ENCODE measurements around the gene TAS2R1. TPM values are rescaled to one million over a fixed set of nuclear protein-coding genes. Genes with fewer than 3 reads are reported as not detected.

The TAS2R1 gene
- polyA plus RNA-seq, 1 of the 3 experiments (the other 2 are of a cell fraction) = not detected

DNA sequence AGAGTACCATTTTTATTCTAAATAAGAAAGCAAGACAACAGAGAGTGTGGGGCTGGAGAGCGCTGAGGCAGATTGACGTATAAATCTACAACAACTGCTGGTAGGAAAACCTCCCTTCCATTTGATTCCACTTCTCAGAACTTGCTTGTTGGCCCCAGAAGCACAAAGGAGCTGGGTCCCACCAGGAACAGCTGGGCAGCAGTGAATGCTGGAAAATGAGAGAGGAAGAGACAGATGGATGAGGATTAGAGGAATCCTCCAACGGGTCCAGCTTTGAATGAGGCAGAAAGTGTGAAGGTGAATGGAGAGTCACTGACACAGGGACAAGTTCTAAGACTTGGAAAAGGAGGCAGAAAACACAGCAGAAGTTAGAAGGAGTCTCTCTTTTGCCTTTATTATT lies 14.8 kb downstream of the TAS2R1 start:
- Histone ChIP-seq H4K20me1 (ENCODE audit: insufficient read depth) (no peaks in the 10 kb centered on the region), H3K4me2 (no peak overlapping the region), H3K9me2 (no peaks in the 10 kb centered on the region), H3K79me2 (ENCODE audit: insufficient read depth) (no peaks in the 10 kb centered on the region), H3K9me3 (no peaks in the 10 kb centered on the region), H3K4me3 (ENCODE audit: low read depth in 2 of 2, low read length in 1 of 2) (no peak overlapping the region), H3K9ac (no peak overlapping the region), H2AFZ (ENCODE audit: low read depth) (no peak overlapping the region), H3K27me3 (ENCODE audit: insufficient read depth) (no peaks in the 10 kb centered on the region), H3F3A (replicated peaks; ENCODE audit: insufficient read depth) (no peaks in the 10 kb centered on the region), H3K4me1 (ENCODE audit: control insufficient read depth in 1 of 2, insufficient read depth in 2 of 2, low read depth in 1 of 2, low read length in 1 of 2) (peaks cover 0 to 6% of the 10 kb centered on the region in 2 experiments; a peak in 1 of 4 replicates), H3K27ac (ENCODE audit: low read depth in 2 of 2, low read length in 1 of 2) (no peak overlapping the region), H3K36me3 (replicated peaks in 1 of 2; ENCODE audit: control insufficient read depth in 1 of 2, insufficient read depth in 2 of 2, low read length in 1 of 2) (no peaks in the 10 kb centered on the region)
- TF ChIP-seq YY1 (IDR thresholded peaks at IDR 0.05; ENCODE audit: low read depth) (no peak), TCF12 (IDR thresholded peaks at IDR 0.05) (no peak), MEF2A (IDR thresholded peaks at IDR 0.05; ENCODE audit: borderline replicate concordance, low read depth) (no peak), MXI1 (IDR thresholded peaks at IDR 0.05; ENCODE audit: low read depth, low read length) (no peak), RFX5 (IDR thresholded peaks at IDR 0.05; ENCODE audit: low read length) (no peak), NFIC (IDR thresholded peaks at IDR 0.05; ENCODE audit: borderline replicate concordance) (no peak), RAD21 (IDR thresholded peaks at IDR 0.05; ENCODE audit: low read length) (no peak), RXRA (IDR thresholded peaks at IDR 0.05; ENCODE audit: borderline replicate concordance, low read depth) (no peak), TAF1 (IDR thresholded peaks at IDR 0.05; ENCODE audit: borderline replicate concordance, low read depth, low read length) (no peak), SIN3A (IDR thresholded peaks at IDR 0.05; ENCODE audit: borderline replicate concordance, low read depth, low read length) (no peak), CHD2 (IDR thresholded peaks at IDR 0.05; ENCODE audit: low read length, partially characterized antibody) (no peak), JUND (IDR thresholded peaks at IDR 0.05) (no peak), EP300 (IDR thresholded peaks at IDR 0.05; ENCODE audit: borderline replicate concordance in 1 of 2, low read depth in 1 of 2, low read length in 1 of 2) (no peak)
- TF ChIP-seq, protein P1, sequence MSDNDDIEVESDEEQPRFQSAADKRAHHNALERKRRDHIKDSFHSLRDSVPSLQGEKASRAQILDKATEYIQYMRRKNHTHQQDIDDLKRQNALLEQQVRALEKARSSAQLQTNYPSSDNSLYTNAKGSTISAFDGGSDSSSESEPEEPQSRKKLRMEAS (IDR thresholded peaks at IDR 0.05; ENCODE audit: low read depth) = no peak
- TF ChIP-seq, protein P2, sequence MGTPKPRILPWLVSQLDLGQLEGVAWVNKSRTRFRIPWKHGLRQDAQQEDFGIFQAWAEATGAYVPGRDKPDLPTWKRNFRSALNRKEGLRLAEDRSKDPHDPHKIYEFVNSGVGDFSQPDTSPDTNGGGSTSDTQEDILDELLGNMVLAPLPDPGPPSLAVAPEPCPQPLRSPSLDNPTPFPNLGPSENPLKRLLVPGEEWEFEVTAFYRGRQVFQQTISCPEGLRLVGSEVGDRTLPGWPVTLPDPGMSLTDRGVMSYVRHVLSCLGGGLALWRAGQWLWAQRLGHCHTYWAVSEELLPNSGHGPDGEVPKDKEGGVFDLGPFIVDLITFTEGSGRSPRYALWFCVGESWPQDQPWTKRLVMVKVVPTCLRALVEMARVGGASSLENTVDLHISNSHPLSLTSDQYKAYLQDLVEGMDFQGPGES (IDR thresholded peaks at IDR 0.05; ENCODE audit: low read depth, low read length) = no peak
- TF ChIP-seq, protein P3, sequence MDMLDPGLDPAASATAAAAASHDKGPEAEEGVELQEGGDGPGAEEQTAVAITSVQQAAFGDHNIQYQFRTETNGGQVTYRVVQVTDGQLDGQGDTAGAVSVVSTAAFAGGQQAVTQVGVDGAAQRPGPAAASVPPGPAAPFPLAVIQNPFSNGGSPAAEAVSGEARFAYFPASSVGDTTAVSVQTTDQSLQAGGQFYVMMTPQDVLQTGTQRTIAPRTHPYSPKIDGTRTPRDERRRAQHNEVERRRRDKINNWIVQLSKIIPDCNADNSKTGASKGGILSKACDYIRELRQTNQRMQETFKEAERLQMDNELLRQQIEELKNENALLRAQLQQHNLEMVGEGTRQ (IDR thresholded peaks at IDR 0.05; ENCODE audit: borderline replicate concordance, low read depth, low read length) = no peak
- TF ChIP-seq, protein P4, sequence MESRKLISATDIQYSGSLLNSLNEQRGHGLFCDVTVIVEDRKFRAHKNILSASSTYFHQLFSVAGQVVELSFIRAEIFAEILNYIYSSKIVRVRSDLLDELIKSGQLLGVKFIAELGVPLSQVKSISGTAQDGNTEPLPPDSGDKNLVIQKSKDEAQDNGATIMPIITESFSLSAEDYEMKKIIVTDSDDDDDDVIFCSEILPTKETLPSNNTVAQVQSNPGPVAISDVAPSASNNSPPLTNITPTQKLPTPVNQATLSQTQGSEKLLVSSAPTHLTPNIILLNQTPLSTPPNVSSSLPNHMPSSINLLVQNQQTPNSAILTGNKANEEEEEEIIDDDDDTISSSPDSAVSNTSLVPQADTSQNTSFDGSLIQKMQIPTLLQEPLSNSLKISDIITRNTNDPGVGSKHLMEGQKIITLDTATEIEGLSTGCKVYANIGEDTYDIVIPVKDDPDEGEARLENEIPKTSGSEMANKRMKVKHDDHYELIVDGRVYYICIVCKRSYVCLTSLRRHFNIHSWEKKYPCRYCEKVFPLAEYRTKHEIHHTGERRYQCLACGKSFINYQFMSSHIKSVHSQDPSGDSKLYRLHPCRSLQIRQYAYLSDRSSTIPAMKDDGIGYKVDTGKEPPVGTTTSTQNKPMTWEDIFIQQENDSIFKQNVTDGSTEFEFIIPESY (IDR thresholded peaks at IDR 0.05; ENCODE audit: borderline replicate concordance, low read depth) = no peak
- TF ChIP-seq, protein P5, sequence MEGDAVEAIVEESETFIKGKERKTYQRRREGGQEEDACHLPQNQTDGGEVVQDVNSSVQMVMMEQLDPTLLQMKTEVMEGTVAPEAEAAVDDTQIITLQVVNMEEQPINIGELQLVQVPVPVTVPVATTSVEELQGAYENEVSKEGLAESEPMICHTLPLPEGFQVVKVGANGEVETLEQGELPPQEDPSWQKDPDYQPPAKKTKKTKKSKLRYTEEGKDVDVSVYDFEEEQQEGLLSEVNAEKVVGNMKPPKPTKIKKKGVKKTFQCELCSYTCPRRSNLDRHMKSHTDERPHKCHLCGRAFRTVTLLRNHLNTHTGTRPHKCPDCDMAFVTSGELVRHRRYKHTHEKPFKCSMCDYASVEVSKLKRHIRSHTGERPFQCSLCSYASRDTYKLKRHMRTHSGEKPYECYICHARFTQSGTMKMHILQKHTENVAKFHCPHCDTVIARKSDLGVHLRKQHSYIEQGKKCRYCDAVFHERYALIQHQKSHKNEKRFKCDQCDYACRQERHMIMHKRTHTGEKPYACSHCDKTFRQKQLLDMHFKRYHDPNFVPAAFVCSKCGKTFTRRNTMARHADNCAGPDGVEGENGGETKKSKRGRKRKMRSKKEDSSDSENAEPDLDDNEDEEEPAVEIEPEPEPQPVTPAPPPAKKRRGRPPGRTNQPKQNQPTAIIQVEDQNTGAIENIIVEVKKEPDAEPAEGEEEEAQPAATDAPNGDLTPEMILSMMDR (IDR thresholded peaks at IDR 0.05) = no peak
- CTCF ChIA-PET = no interaction called here
- whole genome bisulfite sequencing (ENCODE audit: low lambda C conversion rate) = 79% methylated on average over 3 of the region's 3 CpGs
- POLR2A ChIA-PET = no interaction called here
- no peak for DNase-seq

Data from SK-N-SH (cell line).